HEK293 (cell line): Measurements from ENCODE around the gene PDE1C.
"Not testable (repeated sequence)": the region's sequence is repeated elsewhere in the genome, so short reads cannot be mapped to it uniquely, and the experiment has no call there.

Experiments used
- YY1 ChIP-seq: fragments of 450-650 bp; formaldehyde crosslinking; IDR thresholded peaks from 2 replicates; pipeline ENCODE4 v1.5.1; 2018; ENCODE audit warnings: missing biosample characterization, missing genetic modification characterization
- ZNF561 ChIP-seq: fragments of 450-650 bp; IDR thresholded peaks from 2 replicates; pipeline ENCODE4 v1.5.1; 2018; ENCODE audit warnings: missing biosample characterization, missing genetic modification characterization, borderline replicate concordance

- not testable (repeated sequence) for TF ChIP-seq YY1 (tag by site-specific recombination); ZNF561
Measured at GRCh38 chr7:32013471-32013870, 56.7 kb downstream of the PDE1C start.
